Tibial nerve (tissue), 4 donors: Measurements from ENCODE around the gene SLC25A46.

Experiments
- EP300 ChIP-seq, 2 donors: sonication (generic); formaldehyde crosslinking; IDR thresholded peaks; one replicate each; pipeline ENCODE4 v1.6.1; 2017; ENCODE audit warnings: antibody characterized with exemption in 2 of 2, mild to moderate bottlenecking in 1 of 2
- TF ChIP-seq, protein P1 (sequence below), 5 experiments: fragments of 200-600 bp in 3 of 5; fragments of 450-650 bp in 2 of 5; sonication (generic) in 3 of 5; IDR thresholded peaks; one replicate each; pipeline ENCODE4 v1.5.1; 2016 to 2019; ENCODE audit warnings: antibody characterized with exemption in 5 of 5, mild to moderate bottlenecking in 3 of 5, moderate library complexity in 2 of 5

DNA sequence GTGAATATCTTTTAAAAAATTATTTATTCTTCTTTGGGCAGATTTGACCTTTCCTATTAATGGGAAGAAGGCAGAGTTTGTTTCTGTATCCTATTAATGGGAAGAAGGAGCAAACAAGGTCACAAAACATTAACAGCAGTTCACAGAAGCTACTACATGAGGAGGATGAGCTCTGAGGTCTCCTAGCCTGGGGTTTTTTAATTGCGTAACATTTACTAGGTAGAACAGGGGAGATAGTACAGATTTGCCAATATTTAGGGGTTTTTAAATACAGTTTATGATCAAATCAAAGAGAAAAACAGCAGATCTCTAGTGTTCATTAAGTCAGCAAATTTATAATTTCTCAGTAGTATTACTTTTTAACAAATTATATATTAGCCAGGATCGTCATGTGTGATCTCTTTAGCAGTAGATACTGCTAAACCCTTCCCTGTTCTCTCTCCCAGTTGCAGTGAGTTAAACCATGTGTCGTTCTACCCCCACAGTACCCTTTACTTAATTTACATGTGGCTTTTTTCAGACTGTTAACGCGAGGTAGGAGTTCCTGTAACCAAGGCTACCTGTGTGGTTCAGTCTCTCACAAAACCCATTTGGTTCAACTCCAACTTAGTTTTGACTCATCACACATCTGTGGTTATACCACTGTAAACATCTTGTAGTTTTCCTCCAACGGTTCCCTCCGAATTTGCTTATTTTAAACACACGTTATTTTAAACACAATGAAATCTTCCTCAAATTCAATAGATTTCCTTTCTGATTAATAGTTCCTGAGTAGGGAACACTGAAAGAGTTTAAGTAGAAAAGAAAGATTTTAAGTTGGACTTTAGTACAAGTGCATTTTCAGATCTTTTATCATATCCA is 13.3 kb downstream of the SLC25A46 start:
- no peak for TF ChIP-seq EP300 (IDR thresholded peaks at IDR 0.05)
- TF ChIP-seq, protein P1, sequence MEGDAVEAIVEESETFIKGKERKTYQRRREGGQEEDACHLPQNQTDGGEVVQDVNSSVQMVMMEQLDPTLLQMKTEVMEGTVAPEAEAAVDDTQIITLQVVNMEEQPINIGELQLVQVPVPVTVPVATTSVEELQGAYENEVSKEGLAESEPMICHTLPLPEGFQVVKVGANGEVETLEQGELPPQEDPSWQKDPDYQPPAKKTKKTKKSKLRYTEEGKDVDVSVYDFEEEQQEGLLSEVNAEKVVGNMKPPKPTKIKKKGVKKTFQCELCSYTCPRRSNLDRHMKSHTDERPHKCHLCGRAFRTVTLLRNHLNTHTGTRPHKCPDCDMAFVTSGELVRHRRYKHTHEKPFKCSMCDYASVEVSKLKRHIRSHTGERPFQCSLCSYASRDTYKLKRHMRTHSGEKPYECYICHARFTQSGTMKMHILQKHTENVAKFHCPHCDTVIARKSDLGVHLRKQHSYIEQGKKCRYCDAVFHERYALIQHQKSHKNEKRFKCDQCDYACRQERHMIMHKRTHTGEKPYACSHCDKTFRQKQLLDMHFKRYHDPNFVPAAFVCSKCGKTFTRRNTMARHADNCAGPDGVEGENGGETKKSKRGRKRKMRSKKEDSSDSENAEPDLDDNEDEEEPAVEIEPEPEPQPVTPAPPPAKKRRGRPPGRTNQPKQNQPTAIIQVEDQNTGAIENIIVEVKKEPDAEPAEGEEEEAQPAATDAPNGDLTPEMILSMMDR (IDR thresholded peaks at IDR 0.05) = no peak
